Measurements from ENCODE around the gene COMMD1.

Gene COMMD1

DNA sequence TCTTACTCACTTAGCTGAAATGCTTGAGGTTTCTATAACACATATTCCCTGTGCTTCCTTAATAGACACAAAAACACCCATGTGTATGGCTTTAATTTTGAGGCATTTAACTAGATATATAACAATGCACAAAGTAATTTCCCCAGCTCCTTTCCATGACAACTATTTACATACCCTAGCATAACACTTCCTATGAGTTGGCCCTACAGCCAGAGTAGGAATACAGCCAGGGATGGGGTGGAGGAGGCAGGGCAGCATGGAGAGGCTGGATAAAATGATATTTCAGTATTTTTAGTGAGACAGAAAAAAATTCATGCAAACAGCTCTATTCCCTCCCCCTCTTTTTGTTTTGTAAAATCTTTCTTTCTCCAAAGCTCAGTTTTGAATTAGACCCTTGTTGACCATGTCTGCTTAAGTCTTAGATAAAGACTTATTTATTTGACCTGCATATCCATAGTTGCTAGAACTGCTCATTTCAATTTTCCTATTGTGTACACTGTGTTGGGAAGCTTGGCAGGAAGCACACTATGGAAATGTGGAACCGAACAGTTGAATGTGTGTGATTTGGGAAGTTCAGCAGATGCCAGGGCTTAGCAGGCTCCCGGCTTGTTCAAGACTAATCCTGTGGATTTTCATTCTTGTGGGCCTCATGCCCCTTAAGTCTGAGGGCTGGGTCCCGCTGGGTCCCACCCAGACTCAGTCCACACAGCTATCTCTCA is 279.2 kb downstream of the COMMD1 start:
- DNase-seq, result no peak

Data from NCI-H1930 (cell line).